Neural progenitor cell (in vitro differentiated cells): Measurements from ENCODE around the gene AMBRA1. TPM values are rescaled to one million over a fixed set of nuclear protein-coding genes. Genes with fewer than 3 reads are reported as not detected.
A peak's percentile ranks its signal among the peaks of the same experiment; 100 is the strongest.

Source experiments
- DNase-seq: peaks from one replicate; pipeline ENCODE4 v3.0.0-alpha.2; 2016; ENCODE audit warnings: low spot score
- H2AFZ ChIP-seq: fragments of 200-600 bp; sonication (generic); replicated peaks from 2 replicates; pipeline ENCODE4 v1.6.1; 2016; ENCODE audit warnings: antibody characterized with exemption
- H3F3A ChIP-seq: fragments of 200-600 bp; sonication (generic); 2 replicates; pipeline ENCODE4 v1.6.1; 2016; ENCODE audit warnings: antibody characterized with exemption, low read depth
- H3K27ac ChIP-seq: fragments of 200-600 bp; sonication (generic); 2 replicates; pipeline ENCODE4 v1.5.1; 2016; ENCODE audit warnings: mild to moderate bottlenecking
- H3K27me3 ChIP-seq: fragments of 200-600 bp; sonication (generic); 2 replicates; pipeline ENCODE4 v1.6.1; 2016; ENCODE audit warnings: mild to moderate bottlenecking, moderate library complexity
- H3K36me3 ChIP-seq: fragments of 200-600 bp; sonication (generic); 2 replicates; pipeline ENCODE4 v1.5.1; 2016
- H3K4me1 ChIP-seq: fragments of 200-600 bp; sonication (generic); 2 replicates; pipeline ENCODE4 v1.6.1; 2016; ENCODE audit warnings: mixed run types
- H3K4me2 ChIP-seq: fragments of 200-600 bp; sonication (generic); 2 replicates; pipeline ENCODE4 v1.6.1; 2016
- H3K4me3 ChIP-seq: fragments of 200-600 bp; sonication (generic); 2 replicates; pipeline ENCODE4 v1.5.1; 2016
- H3K79me2 ChIP-seq: fragments of 200-600 bp; sonication (generic); 2 replicates; pipeline ENCODE4 v1.6.1; 2016; ENCODE audit warnings: low read depth
- H3K9ac ChIP-seq: fragments of 200-600 bp; sonication (generic); 2 replicates; pipeline ENCODE4 v1.6.1; 2016
- H3K9me3 ChIP-seq: fragments of 200-600 bp; sonication (generic); 2 replicates; pipeline ENCODE4 v1.5.1; 2016; ENCODE audit warnings: low read depth
- H4K20me1 ChIP-seq: fragments of 200-600 bp; sonication (generic); 2 replicates; pipeline ENCODE4 v1.6.1; 2016; ENCODE audit warnings: low read depth
- H3K27ac Mint-ChIP-seq: 3 replicates; pipeline ENCODE4 v1.8.0; 2021; ENCODE audit warnings: mixed read lengths
- H3K27me3 Mint-ChIP-seq: 2 replicates; pipeline ENCODE4 v1.8.0; 2022; ENCODE audit warnings: low read depth, mild to moderate bottlenecking, inconsistent platforms, moderate library complexity, mixed read lengths; ENCODE audit not compliant: insufficient read depth
- H3K36me3 Mint-ChIP-seq: 3 replicates; pipeline ENCODE4 v1.8.0; 2021; ENCODE audit warnings: mixed read lengths
- H3K4me1 Mint-ChIP-seq: 3 replicates; pipeline ENCODE4 v1.8.0; 2021; ENCODE audit warnings: mixed read lengths
- H3K4me3 Mint-ChIP-seq: 3 replicates; pipeline ENCODE4 v1.8.0; 2021; ENCODE audit warnings: mild to moderate bottlenecking, moderate library complexity, mixed read lengths
- H3K9me3 Mint-ChIP-seq: 3 replicates; pipeline ENCODE4 v1.8.0; 2020; ENCODE audit warnings: mixed read lengths
- EZH2 ChIP-seq: fragments of 200-600 bp; sonication (generic); IDR thresholded peaks from 2 replicates; pipeline ENCODE4 v1.6.1; 2017; ENCODE audit warnings: antibody characterized with exemption, mild to moderate bottlenecking, moderate library complexity
- EZH2phosphoT487 ChIP-seq: fragments of 200-600 bp; sonication (generic); IDR thresholded peaks from 2 replicates; pipeline ENCODE4 v1.6.1; 2017; ENCODE audit warnings: antibody characterized with exemption
- total RNA-seq: library from RNA; depleted of rRNA; stranded (reverse); fragments of >200 nt; gene quantifications from 2 replicates; pipeline ENCODE4 v1.2.3, GENCODE V29; 2015; ENCODE audit warnings: low replicate concordance
- TF ChIP-seq, protein P1 (sequence below): fragments of 200-600 bp; sonication (generic); IDR thresholded peaks from 2 replicates; pipeline ENCODE4 v1.5.1; 2017; ENCODE audit warnings: antibody characterized with exemption, mild to moderate bottlenecking

The AMBRA1 gene
- total RNA-seq, 1 donor from 2014 or later = 20.7 TPM

DNA sequence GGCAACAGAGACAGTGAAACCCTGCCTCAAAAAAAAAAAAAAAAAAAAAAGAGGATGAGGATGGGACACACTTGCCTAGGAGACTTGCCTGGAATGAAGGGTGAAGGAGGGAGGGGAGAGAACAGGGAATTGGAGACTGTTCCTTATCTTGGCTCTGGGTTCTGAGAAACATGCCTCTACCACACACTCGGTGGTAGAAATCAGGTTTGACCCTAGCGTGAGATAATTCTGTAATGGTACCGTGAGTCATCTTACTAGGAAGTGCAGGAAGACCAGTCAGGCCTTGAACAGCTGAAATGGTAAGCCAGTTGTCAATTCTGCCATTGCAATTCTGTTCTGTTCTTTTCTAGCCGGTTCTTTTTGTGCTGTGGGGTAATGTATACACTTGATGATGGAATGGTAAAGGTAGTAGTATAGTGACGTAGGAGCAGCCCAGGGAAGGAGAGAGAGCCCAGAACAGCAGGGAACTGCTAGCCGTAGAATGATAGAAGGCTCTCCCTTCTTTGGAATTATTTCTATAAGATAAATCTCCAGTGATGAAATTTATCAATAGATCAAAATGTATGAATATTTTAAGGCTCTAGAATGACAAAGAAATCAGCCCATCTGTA lies 3.9 kb upstream of the AMBRA1 start:
- no peak overlapping the region for H3K27ac Mint-ChIP-seq
- Histone ChIP-seq H4K20me1 (peaks cover 11% of the 10 kb centered on the region), H3K4me1 (peaks cover 4% of the 10 kb centered on the region), H3K79me2 (peaks cover 11% of the 10 kb centered on the region), H3K36me3 (no peaks in the 10 kb centered on the region), H3K4me3 (no peak overlapping the region), H3K27ac (no peak overlapping the region), H3K9me3 (no peaks in the 10 kb centered on the region), H3K27me3 (no peaks in the 10 kb centered on the region), H3K9ac (no peak overlapping the region), H2AFZ (no peak overlapping the region), H3K4me2 (no peak overlapping the region), H3F3A (peaks cover 6% of the 10 kb centered on the region)
- H3K9me3 Mint-ChIP-seq = no peaks in the 10 kb centered on the region
- no peak for DNase-seq
- TF ChIP-seq EZH2 (no peak), EZH2phosphoT487 (no peak)
- TF ChIP-seq, protein P1, sequence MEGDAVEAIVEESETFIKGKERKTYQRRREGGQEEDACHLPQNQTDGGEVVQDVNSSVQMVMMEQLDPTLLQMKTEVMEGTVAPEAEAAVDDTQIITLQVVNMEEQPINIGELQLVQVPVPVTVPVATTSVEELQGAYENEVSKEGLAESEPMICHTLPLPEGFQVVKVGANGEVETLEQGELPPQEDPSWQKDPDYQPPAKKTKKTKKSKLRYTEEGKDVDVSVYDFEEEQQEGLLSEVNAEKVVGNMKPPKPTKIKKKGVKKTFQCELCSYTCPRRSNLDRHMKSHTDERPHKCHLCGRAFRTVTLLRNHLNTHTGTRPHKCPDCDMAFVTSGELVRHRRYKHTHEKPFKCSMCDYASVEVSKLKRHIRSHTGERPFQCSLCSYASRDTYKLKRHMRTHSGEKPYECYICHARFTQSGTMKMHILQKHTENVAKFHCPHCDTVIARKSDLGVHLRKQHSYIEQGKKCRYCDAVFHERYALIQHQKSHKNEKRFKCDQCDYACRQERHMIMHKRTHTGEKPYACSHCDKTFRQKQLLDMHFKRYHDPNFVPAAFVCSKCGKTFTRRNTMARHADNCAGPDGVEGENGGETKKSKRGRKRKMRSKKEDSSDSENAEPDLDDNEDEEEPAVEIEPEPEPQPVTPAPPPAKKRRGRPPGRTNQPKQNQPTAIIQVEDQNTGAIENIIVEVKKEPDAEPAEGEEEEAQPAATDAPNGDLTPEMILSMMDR = no peak
- peaks cover 5% of the 10 kb centered on the region for H3K27me3 Mint-ChIP-seq
- H3K4me3 Mint-ChIP-seq = no peak overlapping the region
- no peaks in the 10 kb centered on the region for H3K36me3 Mint-ChIP-seq
- H3K4me1 Mint-ChIP-seq = peaks cover 12% of the 10 kb centered on the region

DNA sequence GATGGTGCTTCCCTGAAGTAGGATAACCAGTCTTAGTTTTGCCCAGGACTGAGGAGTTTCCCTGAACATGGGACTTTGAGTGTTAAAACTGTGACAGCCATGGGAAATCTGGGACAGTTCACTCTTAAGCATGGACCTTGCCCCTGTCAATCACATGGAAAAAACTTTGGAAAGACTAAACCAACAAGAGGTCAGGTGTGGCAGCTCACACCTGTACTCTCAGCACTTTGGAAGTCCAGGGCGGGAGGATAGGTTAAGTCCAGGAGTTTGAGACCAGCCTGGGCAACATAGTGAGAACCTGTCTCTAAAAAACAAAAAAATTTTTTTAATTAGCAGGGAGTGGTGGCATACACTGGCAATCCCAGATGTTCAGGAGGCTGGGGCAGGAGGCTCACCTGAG lies 3.3 kb upstream of the AMBRA1 start:
- no peak overlapping the region for H3K27ac ChIP-seq
- no peak overlapping the region for H3K4me3 ChIP-seq
- H3F3A ChIP-seq = peaks cover 6% of the 10 kb centered on the region
- no peaks in the 10 kb centered on the region for H3K27me3 ChIP-seq
- TF ChIP-seq, protein P1 = no peak
- TF ChIP-seq EZH2 (no peak), EZH2phosphoT487 (no peak)
- H3K4me2 ChIP-seq = no peak overlapping the region
- Mint-ChIP-seq H3K27ac (no peak overlapping the region), H3K9me3 (no peaks in the 10 kb centered on the region), H3K4me1 (peaks cover 18% of the 10 kb centered on the region), H3K27me3 (peaks cover 5% of the 10 kb centered on the region), H3K36me3 (no peaks in the 10 kb centered on the region), H3K4me3 (no peak overlapping the region)
- H2AFZ ChIP-seq = no peak overlapping the region
- H4K20me1 ChIP-seq = peaks cover 16% of the 10 kb centered on the region
- no peaks in the 10 kb centered on the region for H3K9me3 ChIP-seq
- H3K36me3 ChIP-seq = no peaks in the 10 kb centered on the region
- DNase-seq = no peak
- peaks cover 16% of the 10 kb centered on the region for H3K79me2 ChIP-seq
- H3K9ac ChIP-seq = no peak overlapping the region
- H3K4me1 ChIP-seq = peaks cover 9% of the 10 kb centered on the region

DNA sequence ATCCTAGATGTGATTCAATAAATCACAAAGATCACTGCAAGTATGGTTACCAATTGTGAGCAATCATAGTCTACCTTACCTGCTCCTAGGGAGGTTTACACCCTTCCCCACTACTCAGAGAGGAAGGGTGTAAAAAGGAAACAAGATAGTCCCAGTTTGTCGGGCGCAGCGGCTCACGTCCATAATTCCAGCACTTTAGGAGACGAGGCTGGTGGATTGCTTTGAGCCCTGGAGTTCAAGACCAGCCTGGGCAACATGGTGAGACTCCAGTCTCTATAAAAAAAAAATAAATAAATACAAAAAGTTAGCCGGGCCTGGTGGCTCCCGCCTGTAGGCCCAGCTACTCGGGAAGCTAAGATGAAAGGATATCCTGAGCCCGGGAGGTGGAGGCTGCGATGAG lies 962 bp upstream of the AMBRA1 start:
- no peak for DNase-seq
- peak overlapping the region; percentile 95 for H2AFZ ChIP-seq
- peaks cover 6% of the 10 kb centered on the region for H3F3A ChIP-seq
- Mint-ChIP-seq H3K27ac (no peak overlapping the region), H3K4me1 (peaks cover 25% of the 10 kb centered on the region), H3K36me3 (peaks cover 2% of the 10 kb centered on the region), H3K9me3 (no peaks in the 10 kb centered on the region), H3K4me3 (peak overlapping the region; percentile 98), H3K27me3 (peaks cover 5% of the 10 kb centered on the region)
- H3K79me2 ChIP-seq = peaks cover 40% of the 10 kb centered on the region
- H3K4me3 ChIP-seq = no peak overlapping the region
- H3K36me3 ChIP-seq = no peaks in the 10 kb centered on the region
- H3K9me3 ChIP-seq = no peaks in the 10 kb centered on the region
- H3K4me2 ChIP-seq = peak overlapping the region; percentile 89
- TF ChIP-seq, protein P1 = no peak
- TF ChIP-seq EZH2 = no peak
- no peak for TF ChIP-seq EZH2phosphoT487
- H3K27ac ChIP-seq = no peak overlapping the region
- peaks cover 11% of the 10 kb centered on the region for H3K4me1 ChIP-seq
- H4K20me1 ChIP-seq = peaks cover 33% of the 10 kb centered on the region
- no peaks in the 10 kb centered on the region for H3K27me3 ChIP-seq
- H3K9ac ChIP-seq = no peak overlapping the region
